HG03432 (cell line): Measurements from ENCODE around the gene OR10V1.
A peak's percentile ranks its signal among the peaks of the same experiment; 100 is the strongest.

Experiments
- ATAC-seq: cut with Tn5 transposase; IDR thresholded peaks from one replicate; pipeline ENCODE4 v1.9.1; 2021; ENCODE audit warnings: mild to moderate bottlenecking, moderate library complexity; ENCODE audit not compliant: unreplicated experiment

OR10V1 gene

GRCh38 chr11:59668950-59669610 is 44.6 kb downstream of the OR10V1 start, which contains the start of gene PATL1:
PATL1 (minus strand) TSS chr11:59669037; CDS start chr11:59668895, 142 bp downstream.
- peak; percentile 92 for ATAC-seq

GRCh38 chr11:59668188-59668949 is 45.3 kb downstream of the OR10V1 start:
- peak; percentile 36 for ATAC-seq

- no peak for ATAC-seq
Measured at GRCh38 chr11:59667812-59668187, 45.8 kb downstream of the OR10V1 start.

GRCh38 chr11:59666969-59667368 is 46.7 kb downstream of the OR10V1 start:
- no peak for ATAC-seq
